OCI-LY7 (cell line): ENCODE data around the gene NOS3. TPM values are rescaled to one million over a fixed set of nuclear protein-coding genes. Genes with fewer than 3 reads are reported as not detected.

Source experiments
- BruUV-seq: library from RNA; stranded (reverse); fragments of 400-500 nt; replicated peaks from 2 replicates; lab custom pipeline; 2021; lab: Mats Ljungman, UMichigan
- CTCF ChIA-PET: fragments of 300-600 bp; sonication (Branson Sonifier 250); formaldehyde crosslinking; loops from one replicate; lab custom pipeline; 2022; ENCODE audit warnings: antibody characterized with exemption; ENCODE audit not compliant: unreplicated experiment; lab: Charles Lee
- POLR2A ChIA-PET: fragments of 300-600 bp; sonication (Branson Sonifier 250); formaldehyde crosslinking; loops from one replicate; lab custom pipeline; 2022; ENCODE audit warnings: antibody characterized with exemption; lab: Charles Lee
- DNase-seq: peaks from one replicate; pipeline ENCODE4 v3.0.0-alpha.2; 2015; ENCODE audit warnings: low spot score
- H2AFZ ChIP-seq: fragments of 200-600 bp; sonication (generic), shearing (Covaris generic); 2 replicates; pipeline ENCODE4 v1.6.1; 2014; ENCODE audit warnings: mild to moderate bottlenecking, antibody characterized with exemption, low read length, moderate library complexity
- H3K27ac ChIP-seq: fragments of 200-600 bp; sonication (generic); 2 replicates; pipeline ENCODE4 v1.5.1; 2014; ENCODE audit warnings: mixed run types, low read depth, mild to moderate bottlenecking, moderate library complexity, low read length, inconsistent platforms; ENCODE audit not compliant: poor library complexity, severe bottlenecking
- H3K36me3 ChIP-seq: fragments of 200-600 bp; sonication (generic); 2 replicates; pipeline ENCODE4 v1.6.1; 2014; ENCODE audit warnings: mild to moderate bottlenecking, antibody characterized with exemption, low read length, moderate library complexity, mixed read lengths; ENCODE audit not compliant: insufficient read depth
- H3K4me1 ChIP-seq: fragments of 200-600 bp; sonication (generic); 2 replicates; pipeline ENCODE4 v1.5.1; 2014; ENCODE audit warnings: mild to moderate bottlenecking, low read length; ENCODE audit not compliant: insufficient read depth, poor library complexity, severe bottlenecking
- H3K4me2 ChIP-seq: fragments of 200-600 bp; sonication (generic); 2 replicates; pipeline ENCODE4 v1.6.1; 2014; ENCODE audit warnings: mild to moderate bottlenecking, low read length
- H3K4me3 ChIP-seq: fragments of 200-600 bp; sonication (generic); 2 replicates; pipeline ENCODE4 v1.5.1; 2014; ENCODE audit warnings: mild to moderate bottlenecking, low read depth, low read length; ENCODE audit not compliant: poor library complexity, severe bottlenecking
- H3K79me2 ChIP-seq: fragments of 200-600 bp; sonication (generic); 2 replicates; pipeline ENCODE4 v1.6.1; 2016; ENCODE audit warnings: low read depth, mild to moderate bottlenecking, low read length, moderate library complexity, mixed read lengths; ENCODE audit not compliant: insufficient read depth
- H3K9me2 ChIP-seq: fragments of 200-600 bp; sonication (generic); 2 replicates; pipeline ENCODE4 v1.6.1; 2016; ENCODE audit warnings: mild to moderate bottlenecking, low read length, mixed read lengths; ENCODE audit not compliant: insufficient read depth
- H3K9me3 ChIP-seq: fragments of 200-600 bp; sonication (generic); 2 replicates; pipeline ENCODE4 v1.6.1; 2014; ENCODE audit warnings: mild to moderate bottlenecking, mixed run types, low read length, mixed read lengths
- H4K20me1 ChIP-seq: fragments of 200-600 bp; sonication (generic); 2 replicates; pipeline ENCODE4 v1.6.1; 2014; ENCODE audit warnings: mild to moderate bottlenecking, antibody characterized with exemption, low read length, moderate library complexity, mixed read lengths; ENCODE audit not compliant: insufficient read depth
- CTCF ChIP-seq: fragments of 200-600 bp; sonication (generic); conservative IDR thresholded peaks from 2 replicates; pipeline ENCODE4 v1.5.1; 2014; ENCODE audit warnings: mild to moderate bottlenecking, antibody characterized with exemption, low read length, moderate library complexity, mixed read lengths
- EZH2phosphoT487 ChIP-seq: fragments of 200-600 bp; sonication (generic); IDR thresholded peaks from 2 replicates; pipeline ENCODE4 v1.6.1; 2018; ENCODE audit warnings: low read depth, borderline replicate concordance, mild to moderate bottlenecking, mixed run types, antibody characterized with exemption, low read length, moderate library complexity, mixed read lengths
- intact Hi-C: fragments of 100-400 bp; cut with micrococcal nuclease; formaldehyde crosslinking; loops from one replicate; pipeline ENCODE4 v1.10.0; 2022; ENCODE audit not compliant: unreplicated experiment
- total RNA-seq, 2 experiments: library from RNA; depleted of rRNA in 1 of 2; stranded (reverse); fragments of >200 nt in 1 of 2; shearing (Covaris generic) in 1 of 2; gene quantifications; 2 replicates each; pipeline ENCODE4 v1.2.3, GENCODE V29; 2014 to 2022

Gene NOS3
- total RNA-seq, 2 experiments from 2014 or later: 0.78 to 0.82 TPM

- Histone ChIP-seq H3K9me2 (no peaks in the 10 kb centered on the region), H2AFZ (no peak overlapping the region), H3K4me1 (peaks cover 17% of the 10 kb centered on the region), H3K36me3 (no peaks in the 10 kb centered on the region), H3K79me2 (no peaks in the 10 kb centered on the region), H3K27ac (no peak overlapping the region), H3K9me3 (no peaks in the 10 kb centered on the region), H3K4me3 (no peak overlapping the region), H3K4me2 (no peak overlapping the region), H4K20me1 (no peaks in the 10 kb centered on the region)
- POLR2A ChIA-PET: interaction anchor here (0.6 kb wide), 1 partner anchor 110 kb away, joined by 3 read pairs; no protein-coding TSS in a partner anchor
- CTCF ChIA-PET: no interaction called here
- BruUV-seq: no TSS peak
- intact Hi-C loops: no loop called here
- TF ChIP-seq EZH2phosphoT487 (no peak), CTCF (no peak)
- DNase-seq: no peak
Observed at GRCh38 chr7:150946421-150947240, 44.2 kb upstream of the NOS3 start.

GRCh38 chr7:150947241-150947745, 43.5 kb upstream of the NOS3 start:
- no peaks in the 10 kb centered on the region for H3K9me3 ChIP-seq
- H2AFZ ChIP-seq: no peak overlapping the region
- peaks cover 12% of the 10 kb centered on the region for H3K4me1 ChIP-seq
- H3K79me2 ChIP-seq: no peaks in the 10 kb centered on the region
- H3K27ac ChIP-seq: no peak overlapping the region
- no TSS peak for BruUV-seq
- CTCF ChIA-PET: no interaction called here
- intact Hi-C loops: no loop called here
- no peaks in the 10 kb centered on the region for H3K9me2 ChIP-seq
- no peak overlapping the region for H3K4me2 ChIP-seq
- no peaks in the 10 kb centered on the region for H3K36me3 ChIP-seq
- TF ChIP-seq EZH2phosphoT487: no peak
- TF ChIP-seq CTCF: no peak
- POLR2A ChIA-PET: interaction anchor here (0.6 kb wide), 1 partner anchor 110 kb away, joined by 3 read pairs; no protein-coding TSS in a partner anchor
- H4K20me1 ChIP-seq: no peaks in the 10 kb centered on the region
- no peak overlapping the region for H3K4me3 ChIP-seq
- DNase-seq: no peak
